Neural cell (in vitro differentiated cells): Measurements from ENCODE around the gene CLDN20. TPM values are rescaled to one million over a fixed set of nuclear protein-coding genes. Genes with fewer than 3 reads are reported as not detected.

Source experiments
- H2AFZ ChIP-seq: fragments of 200-600, 300-800 bp; sonication (generic), shearing (Covaris generic); 2 replicates; pipeline ENCODE4 v1.6.0; 2014; ENCODE audit warnings: low read depth, mild to moderate bottlenecking, antibody characterized with exemption, low read length, moderate library complexity
- H3F3A ChIP-seq: fragments of 200-600 bp; shearing (Covaris generic); 2 replicates; pipeline ENCODE4 v1.6.1; 2016; ENCODE audit warnings: mild to moderate bottlenecking, moderate library complexity, mixed read lengths, antibody characterized with exemption, low read length; ENCODE audit not compliant: insufficient read depth, poor library complexity, severe bottlenecking
- H3K27ac ChIP-seq: fragments of 200-600, 300-800 bp; sonication (generic), shearing (Covaris generic); 2 replicates; pipeline ENCODE4 v1.5.1; 2014; ENCODE audit warnings: mild to moderate bottlenecking, low read length, moderate library complexity
- H3K27me3 ChIP-seq: fragments of 300-800, 200-600 bp; sonication (generic), shearing (Covaris generic); 2 replicates; pipeline ENCODE4 v1.6.0; 2014; ENCODE audit warnings: mild to moderate bottlenecking, low read depth, low read length, moderate library complexity; ENCODE audit not compliant: insufficient read depth
- H3K36me3 ChIP-seq: fragments of 300-800, 200-600 bp; sonication (generic), shearing (Covaris generic); 2 replicates; pipeline ENCODE4 v1.5.1; 2014; ENCODE audit warnings: mild to moderate bottlenecking, antibody characterized with exemption, low read length, moderate library complexity; ENCODE audit not compliant: insufficient read depth
- H3K4me2 ChIP-seq: fragments of 300-800, 200-600 bp; sonication (generic), shearing (Covaris generic); 2 replicates; pipeline ENCODE4 v1.6.0; 2014; ENCODE audit warnings: mild to moderate bottlenecking, low read length
- H3K4me3 ChIP-seq: fragments of 300-800, 200-600 bp; sonication (generic), shearing (Covaris generic); 2 replicates; pipeline ENCODE4 v1.5.1; 2014; ENCODE audit warnings: mild to moderate bottlenecking, low read length, moderate library complexity
- H3K79me2 ChIP-seq: fragments of 200-600 bp; shearing (Covaris generic); replicated peaks from 2 replicates; pipeline ENCODE4 v1.6.0; 2014; ENCODE audit warnings: mild to moderate bottlenecking, low read length, moderate library complexity; ENCODE audit not compliant: insufficient read depth
- H3K9ac ChIP-seq: fragments of 300-800, 200-600 bp; sonication (generic), shearing (Covaris generic); 2 replicates; pipeline ENCODE4 v1.6.1; 2016; ENCODE audit warnings: mild to moderate bottlenecking, low read length, mixed read lengths
- H3K9me2 ChIP-seq: fragments of 200-600 bp; shearing (Covaris generic); 2 replicates; pipeline ENCODE4 v1.6.1; 2016; ENCODE audit warnings: mild to moderate bottlenecking, low read length, mixed read lengths; ENCODE audit not compliant: insufficient read depth
- H3K9me3 ChIP-seq: fragments of 200-600, 300-800 bp; sonication (generic), shearing (Covaris generic); 2 replicates; pipeline ENCODE4 v1.6.1; 2016; ENCODE audit warnings: mild to moderate bottlenecking, mixed run types, low read length, moderate library complexity, mixed read lengths
- H4K20me1 ChIP-seq: fragments of 200-600 bp; shearing (Covaris generic); 2 replicates; pipeline ENCODE4 v1.6.1; 2016; ENCODE audit warnings: mild to moderate bottlenecking, mixed run types; ENCODE audit not compliant: insufficient read depth
- EP300 ChIP-seq: fragments of 450-650 bp; conservative IDR thresholded peaks from 2 replicates; pipeline ENCODE4 v1.6.1; 2014; ENCODE audit warnings: antibody characterized with exemption, mild to moderate bottlenecking, moderate library complexity; ENCODE audit not compliant: poor library complexity, severe bottlenecking
- EZH2 ChIP-seq: fragments of 200-600, 300-800 bp; shearing (Covaris generic), sonication (generic); IDR thresholded peaks from 2 replicates; pipeline ENCODE4 v1.6.1; 2014; ENCODE audit warnings: antibody characterized with exemption, low read length, borderline replicate concordance, mild to moderate bottlenecking; ENCODE audit not compliant: insufficient read depth, poor library complexity, severe bottlenecking
- MXI1 ChIP-seq: fragments of 450-650 bp; conservative IDR thresholded peaks from 2 replicates; pipeline ENCODE4 v1.6.1; 2014; ENCODE audit warnings: antibody characterized with exemption, mild to moderate bottlenecking; ENCODE audit not compliant: poor library complexity, severe bottlenecking
- POLR2AphosphoS5 ChIP-seq: IDR thresholded peaks from 2 replicates; pipeline ENCODE4 v1.6.1; 2012
- RAD21 ChIP-seq: fragments of 450-650 bp; conservative IDR thresholded peaks from 2 replicates; pipeline ENCODE4 v1.6.1; 2014; ENCODE audit warnings: antibody characterized with exemption, mild to moderate bottlenecking, moderate library complexity
- REST ChIP-seq: IDR thresholded peaks from 2 replicates; pipeline ENCODE4 v1.6.1; 2012; ENCODE audit warnings: borderline replicate concordance
- SMC3 ChIP-seq: fragments of 450-650 bp; conservative IDR thresholded peaks from 2 replicates; pipeline ENCODE4 v1.6.1; 2014; ENCODE audit warnings: antibody characterized with exemption, mild to moderate bottlenecking, moderate library complexity; ENCODE audit not compliant: poor library complexity
- TAF1 ChIP-seq: IDR thresholded peaks from 2 replicates; pipeline ENCODE4 v1.6.1; 2012; ENCODE audit warnings: low read depth
- polyA plus RNA-seq: library from polyadenylated mRNA; depleted of rRNA; stranded (reverse); fragments of >200 nt; gene quantifications from 2 replicates; pipeline ENCODE4 v1.2.3, GENCODE V29; 2014
- TF ChIP-seq, protein P1 (sequence below): fragments of 450-650 bp; IDR thresholded peaks from 2 replicates; pipeline ENCODE4 v1.5.1; 2014; ENCODE audit warnings: antibody characterized with exemption, mild to moderate bottlenecking, moderate library complexity; ENCODE audit not compliant: poor library complexity, severe bottlenecking

The CLDN20 gene
- polyA plus RNA-seq, 1 donor from 2014 or later: not detected

DNA sequence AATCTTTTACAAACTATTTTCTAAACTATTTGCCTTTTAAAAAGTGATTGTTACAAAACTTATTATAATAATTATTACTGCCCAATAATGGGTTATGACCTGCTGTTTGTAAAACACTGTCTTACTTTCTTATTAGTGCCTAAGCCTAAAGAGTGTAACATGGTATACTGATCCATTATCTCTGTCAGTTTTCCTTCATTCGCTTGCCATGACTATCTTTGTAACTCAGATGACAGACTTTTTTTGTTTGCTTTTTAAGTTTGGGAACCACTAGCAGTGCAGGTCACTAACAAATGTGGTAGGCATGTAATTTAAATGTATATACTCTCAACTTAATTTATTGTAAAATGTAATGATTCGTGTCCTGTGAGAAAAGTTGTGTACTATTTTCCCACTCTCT lies 60.4 kb downstream of the CLDN20 start:
- Histone ChIP-seq H3K27ac (no peak overlapping the region), H3K4me3 (no peak overlapping the region), H3K79me2 (no peaks in the 10 kb centered on the region), H3K9ac (no peak overlapping the region), H4K20me1 (no peaks in the 10 kb centered on the region), H3K27me3 (no peaks in the 10 kb centered on the region), H2AFZ (no peak overlapping the region), H3F3A (no peaks in the 10 kb centered on the region), H3K36me3 (no peaks in the 10 kb centered on the region), H3K9me2 (no peaks in the 10 kb centered on the region), H3K9me3 (no peaks in the 10 kb centered on the region), H3K4me2 (no peak overlapping the region)
- no peak for TF ChIP-seq TAF1
- TF ChIP-seq MXI1: no peak
- TF ChIP-seq SMC3: no peak
- no peak for TF ChIP-seq RAD21
- no peak for TF ChIP-seq EP300
- no peak for TF ChIP-seq REST
- TF ChIP-seq, protein P1, sequence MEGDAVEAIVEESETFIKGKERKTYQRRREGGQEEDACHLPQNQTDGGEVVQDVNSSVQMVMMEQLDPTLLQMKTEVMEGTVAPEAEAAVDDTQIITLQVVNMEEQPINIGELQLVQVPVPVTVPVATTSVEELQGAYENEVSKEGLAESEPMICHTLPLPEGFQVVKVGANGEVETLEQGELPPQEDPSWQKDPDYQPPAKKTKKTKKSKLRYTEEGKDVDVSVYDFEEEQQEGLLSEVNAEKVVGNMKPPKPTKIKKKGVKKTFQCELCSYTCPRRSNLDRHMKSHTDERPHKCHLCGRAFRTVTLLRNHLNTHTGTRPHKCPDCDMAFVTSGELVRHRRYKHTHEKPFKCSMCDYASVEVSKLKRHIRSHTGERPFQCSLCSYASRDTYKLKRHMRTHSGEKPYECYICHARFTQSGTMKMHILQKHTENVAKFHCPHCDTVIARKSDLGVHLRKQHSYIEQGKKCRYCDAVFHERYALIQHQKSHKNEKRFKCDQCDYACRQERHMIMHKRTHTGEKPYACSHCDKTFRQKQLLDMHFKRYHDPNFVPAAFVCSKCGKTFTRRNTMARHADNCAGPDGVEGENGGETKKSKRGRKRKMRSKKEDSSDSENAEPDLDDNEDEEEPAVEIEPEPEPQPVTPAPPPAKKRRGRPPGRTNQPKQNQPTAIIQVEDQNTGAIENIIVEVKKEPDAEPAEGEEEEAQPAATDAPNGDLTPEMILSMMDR: no peak
- TF ChIP-seq POLR2AphosphoS5: no peak
- TF ChIP-seq EZH2: no peak

DNA sequence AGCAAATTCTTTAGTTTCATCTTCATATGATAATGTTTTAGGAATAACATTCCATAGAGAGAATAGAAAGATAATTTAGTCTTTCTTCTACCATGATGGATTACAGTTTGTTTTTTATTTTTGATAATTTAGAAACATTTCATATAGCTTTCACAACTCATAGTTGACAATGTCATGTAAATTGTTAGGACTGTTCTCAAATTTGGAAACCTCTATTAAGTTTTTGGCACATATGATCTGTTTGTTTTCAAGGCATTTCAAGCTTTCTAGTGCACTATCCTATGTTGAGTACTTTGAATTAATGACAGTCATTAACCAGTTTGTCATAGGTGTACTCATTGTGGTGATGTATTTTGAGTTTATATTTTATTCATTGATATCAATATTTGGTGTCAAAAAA lies 61.2 kb downstream of the CLDN20 start:
- H3K27me3 ChIP-seq: no peaks in the 10 kb centered on the region

More for the DNA sequence above, 61.2 kb downstream of the CLDN20 start:
- no peak overlapping the region for H3K9ac ChIP-seq
- no peaks in the 10 kb centered on the region for H4K20me1 ChIP-seq
- H3K9me2 ChIP-seq: no peaks in the 10 kb centered on the region
- no peaks in the 10 kb centered on the region for H3F3A ChIP-seq
- H3K4me2 ChIP-seq: no peak overlapping the region
- TF ChIP-seq RAD21 (no peak), SMC3 (no peak), REST (no peak), EP300 (no peak), TAF1 (no peak), EZH2 (no peak), POLR2AphosphoS5 (no peak), MXI1 (no peak)
- no peak overlapping the region for H3K27ac ChIP-seq
- H3K36me3 ChIP-seq: no peaks in the 10 kb centered on the region
- no peak overlapping the region for H2AFZ ChIP-seq
- H3K4me3 ChIP-seq: no peak overlapping the region
- no peaks in the 10 kb centered on the region for H3K79me2 ChIP-seq
- H3K9me3 ChIP-seq: no peaks in the 10 kb centered on the region
